HepG2 (cell line): ENCODE measurements around the gene NODAL.
"Not testable (repeated sequence)": the region's sequence is repeated elsewhere in the genome, so short reads cannot be mapped to it uniquely, and the experiment has no call there.

Experiments
- HIVEP1 ChIP-seq: sonication (generic); formaldehyde crosslinking; IDR thresholded peaks from 2 replicates; pipeline ENCODE4 v1.4.0; 2020; ENCODE audit warnings: mild to moderate bottlenecking, missing genetic modification reagents
- KAT7 ChIP-seq: IDR thresholded peaks from 2 replicates; pipeline ENCODE4 v1.6.1; 2018; ENCODE audit warnings: borderline replicate concordance, missing compliant biosample characterization
- SETDB1 ChIP-seq: sonication (generic); formaldehyde crosslinking; IDR thresholded peaks from 2 replicates; pipeline ENCODE4 v1.5.1; 2020; ENCODE audit warnings: missing genetic modification reagents, mild to moderate bottlenecking, borderline replicate concordance
- ZBTB21 ChIP-seq: sonication (generic); formaldehyde crosslinking; IDR thresholded peaks from 2 replicates; pipeline ENCODE4 v1.4.0; 2020; ENCODE audit warnings: missing genetic modification reagents
- TF ChIP-seq, protein P1 (sequence below): sonication (generic); formaldehyde crosslinking; IDR thresholded peaks from 2 replicates; pipeline ENCODE4 v1.5.0; 2020; ENCODE audit warnings: mild to moderate bottlenecking, missing genetic modification reagents, moderate library complexity

DNA sequence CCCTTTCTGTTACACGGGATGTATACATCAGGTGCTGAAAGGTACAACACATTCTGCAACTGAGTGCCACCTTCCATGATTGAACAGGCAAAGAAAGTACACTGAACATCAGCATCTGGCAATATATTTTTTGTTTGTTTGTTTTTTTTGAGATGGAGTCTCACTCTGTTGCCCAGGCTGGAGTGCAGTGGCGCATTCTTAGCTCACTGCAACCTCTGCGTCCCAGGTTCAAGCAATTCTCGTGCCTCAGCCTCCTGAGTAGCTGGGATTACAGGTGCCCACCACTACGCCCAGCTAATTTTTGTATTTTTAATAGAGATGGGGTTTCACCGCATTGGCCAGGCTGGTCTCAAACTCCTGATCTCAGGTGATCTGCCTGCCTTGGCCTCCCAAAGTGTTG lies 42.4 kb upstream of the NODAL start:
- TF ChIP-seq, protein P1, sequence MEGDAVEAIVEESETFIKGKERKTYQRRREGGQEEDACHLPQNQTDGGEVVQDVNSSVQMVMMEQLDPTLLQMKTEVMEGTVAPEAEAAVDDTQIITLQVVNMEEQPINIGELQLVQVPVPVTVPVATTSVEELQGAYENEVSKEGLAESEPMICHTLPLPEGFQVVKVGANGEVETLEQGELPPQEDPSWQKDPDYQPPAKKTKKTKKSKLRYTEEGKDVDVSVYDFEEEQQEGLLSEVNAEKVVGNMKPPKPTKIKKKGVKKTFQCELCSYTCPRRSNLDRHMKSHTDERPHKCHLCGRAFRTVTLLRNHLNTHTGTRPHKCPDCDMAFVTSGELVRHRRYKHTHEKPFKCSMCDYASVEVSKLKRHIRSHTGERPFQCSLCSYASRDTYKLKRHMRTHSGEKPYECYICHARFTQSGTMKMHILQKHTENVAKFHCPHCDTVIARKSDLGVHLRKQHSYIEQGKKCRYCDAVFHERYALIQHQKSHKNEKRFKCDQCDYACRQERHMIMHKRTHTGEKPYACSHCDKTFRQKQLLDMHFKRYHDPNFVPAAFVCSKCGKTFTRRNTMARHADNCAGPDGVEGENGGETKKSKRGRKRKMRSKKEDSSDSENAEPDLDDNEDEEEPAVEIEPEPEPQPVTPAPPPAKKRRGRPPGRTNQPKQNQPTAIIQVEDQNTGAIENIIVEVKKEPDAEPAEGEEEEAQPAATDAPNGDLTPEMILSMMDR (CRISPR knock-in tag): not testable (repeated sequence)
- not testable (repeated sequence) for TF ChIP-seq KAT7 (CRISPR knock-in tag); HIVEP1; ZBTB21 (CRISPR knock-in tag); SETDB1 (CRISPR knock-in tag)
